DMS 273 (cell line): Measurements from ENCODE around the gene TH.

ENCODE experiments used
- DNase-seq: peaks from one replicate; lab custom pipeline; 2025; ENCODE audit not compliant: unreplicated experiment; lab: John Stamatoyannopoulos, UW

TH gene

GRCh38 chr11:2115308-2115707 is 56.3 kb downstream of the TH start:
- no peak for DNase-seq

GRCh38 chr11:2114430-2115241 is 57.0 kb downstream of the TH start:
- no peak for DNase-seq
